Breast epithelium (tissue), 3 donors: ENCODE results near the gene FIZ1.
"Not testable (repeated sequence)": the region's sequence is repeated elsewhere in the genome, so short reads cannot be mapped to it uniquely, and the experiment has no call there.

Source experiments
- CTCF ChIP-seq, 3 donors: fragments of 450-650 bp; IDR thresholded peaks; one replicate each; pipeline ENCODE4 v1.5.1; 2016 to 2017; ENCODE audit warnings: antibody characterized with exemption in 3 of 3, mild to moderate bottlenecking in 3 of 3, moderate library complexity in 3 of 3
- POLR2A ChIP-seq: fragments of 450-650 bp; IDR thresholded peaks from one replicate; pipeline ENCODE4 v1.6.1; 2016; ENCODE audit warnings: antibody characterized with exemption, mild to moderate bottlenecking, moderate library complexity

GRCh38 chr19:55582284-55582683, 17.0 kb downstream of the FIZ1 start:
- not testable (repeated sequence) for TF ChIP-seq CTCF (IDR thresholded peaks at IDR 0.05); POLR2A
